GM13976 (cell line): Measurements from ENCODE around the gene ST3GAL5.
"Not testable (repeated sequence)": the region's sequence is repeated elsewhere in the genome, so short reads cannot be mapped to it uniquely, and the experiment has no call there.

Experiments used
- DNase-seq: peaks from one replicate; pipeline ENCODE4 v3.0.0; 2012; ENCODE audit warnings: low spot score
- CTCF ChIP-seq: IDR thresholded peaks from 2 replicates; pipeline ENCODE4 v1.5.1; 2012; ENCODE audit warnings: borderline replicate concordance, mild to moderate bottlenecking; ENCODE audit not compliant: insufficient read depth; ENCODE audit errors: extremely low read depth, missing control alignments, control extremely low read depth
- in situ Hi-C: fragments of 300-500 bp; cut with MboI; formaldehyde crosslinking; loops from one replicate; pipeline ENCODE4 v1.12.0; 2022; ENCODE audit warnings: low sequenced_read_pairs, mixed read lengths, inconsistent platforms; ENCODE audit not compliant: unreplicated experiment

Gene ST3GAL5

GRCh38 chr2:85886141-85886540 is 2.6 kb downstream of the ST3GAL5 start:
- DNase-seq = no peak
- in situ Hi-C loops = loop anchor here (5.0 kb wide), 1 partner anchor 59 kb away; no protein-coding TSS in a partner anchor
- TF ChIP-seq CTCF = no peak

GRCh38 chr2:85881781-85882180 is 7.0 kb downstream of the ST3GAL5 start:
- in situ Hi-C loops, DNase-seq: not testable (repeated sequence)

DNA sequence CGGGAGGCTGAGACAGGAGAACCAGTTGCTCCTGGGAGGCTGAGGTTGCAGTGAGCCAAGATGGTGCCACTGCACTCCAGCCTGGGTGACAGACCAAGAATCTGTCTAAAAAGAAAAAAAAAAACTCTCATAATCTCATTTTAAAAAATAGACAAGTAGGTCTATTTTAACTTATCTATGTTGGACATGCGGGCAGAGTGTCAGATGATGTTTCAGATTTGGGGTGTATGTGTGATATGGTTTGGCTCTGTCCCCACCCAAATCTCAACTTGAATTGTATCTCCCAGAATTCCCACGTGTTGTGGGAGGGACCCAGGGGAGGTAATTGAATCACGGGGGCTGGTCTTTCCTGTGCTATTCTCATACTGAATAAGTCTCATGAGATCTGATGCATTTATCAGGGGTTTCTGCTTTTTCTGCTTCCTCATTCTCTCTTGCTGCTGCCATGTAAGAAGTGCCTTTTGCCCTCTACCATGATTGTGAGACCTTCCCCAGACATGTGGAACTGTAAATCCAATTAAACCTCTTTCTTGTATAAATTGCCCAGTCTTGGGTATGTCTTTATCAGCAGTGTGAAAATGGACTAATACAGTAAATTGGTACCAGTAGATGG is 8.0 kb downstream of the ST3GAL5 start:
- in situ Hi-C loops, DNase-seq: not testable (repeated sequence)

DNA sequence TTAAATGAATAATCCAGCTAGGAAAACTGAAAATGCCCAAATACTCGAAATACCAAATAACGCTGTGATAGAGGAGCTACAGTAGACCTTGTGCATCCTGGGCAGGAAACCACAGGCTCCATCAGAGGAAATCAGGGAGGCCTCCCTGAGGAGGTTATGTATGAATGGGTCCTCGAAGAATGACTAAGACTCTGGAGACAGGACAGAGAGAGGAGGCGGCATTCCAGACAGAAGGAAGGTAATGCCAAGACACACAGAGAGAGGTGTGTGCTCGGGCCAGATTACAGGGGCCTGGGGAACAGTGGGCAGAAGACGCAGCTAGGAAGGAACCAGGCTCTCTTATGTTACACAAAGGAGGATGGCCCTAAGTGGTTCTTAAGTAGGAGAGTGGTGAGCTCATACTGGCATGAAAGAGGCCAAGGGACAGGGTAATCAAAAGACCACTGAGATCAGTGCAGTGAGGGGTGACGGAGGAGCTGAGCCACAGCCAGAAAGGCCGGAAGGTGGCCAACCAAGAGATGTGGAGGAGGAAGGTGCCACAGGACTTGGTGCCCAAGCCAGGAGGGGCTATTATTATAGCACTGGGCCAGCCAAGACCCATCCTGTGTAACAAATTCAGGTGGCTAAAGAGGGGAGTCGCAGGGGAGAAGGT is 9.9 kb downstream of the ST3GAL5 start:
- in situ Hi-C loops = no loop called here
- TF ChIP-seq CTCF = no peak
- DNase-seq = no peak

- in situ Hi-C loops = no loop called here
- TF ChIP-seq CTCF = no peak
- DNase-seq = no peak
These were observed 13.3 kb downstream of the ST3GAL5 start for GRCh38 chr2:85875350-85876050.

DNA sequence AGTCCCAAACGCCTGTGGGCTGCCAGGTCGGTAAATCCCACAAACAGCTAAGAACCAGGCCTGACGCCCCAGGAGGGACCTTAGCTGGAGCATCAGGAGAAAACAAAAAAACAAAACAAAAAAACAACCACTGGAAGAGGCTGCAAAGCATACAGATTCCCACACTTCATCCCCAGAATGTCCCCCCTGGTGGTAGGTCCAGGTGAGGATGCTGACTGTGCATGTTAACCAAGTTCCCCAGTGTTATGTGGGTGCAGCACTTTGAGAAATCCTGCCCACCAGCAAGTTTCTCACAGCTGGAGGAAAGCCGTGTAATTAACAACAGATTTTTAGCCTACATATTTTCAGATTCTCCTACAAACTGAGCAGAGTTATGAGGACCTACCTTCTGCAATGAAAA is 15.1 kb downstream of the ST3GAL5 start:
- no peak for DNase-seq
- in situ Hi-C loops = no loop called here
- no peak for TF ChIP-seq CTCF

DNA sequence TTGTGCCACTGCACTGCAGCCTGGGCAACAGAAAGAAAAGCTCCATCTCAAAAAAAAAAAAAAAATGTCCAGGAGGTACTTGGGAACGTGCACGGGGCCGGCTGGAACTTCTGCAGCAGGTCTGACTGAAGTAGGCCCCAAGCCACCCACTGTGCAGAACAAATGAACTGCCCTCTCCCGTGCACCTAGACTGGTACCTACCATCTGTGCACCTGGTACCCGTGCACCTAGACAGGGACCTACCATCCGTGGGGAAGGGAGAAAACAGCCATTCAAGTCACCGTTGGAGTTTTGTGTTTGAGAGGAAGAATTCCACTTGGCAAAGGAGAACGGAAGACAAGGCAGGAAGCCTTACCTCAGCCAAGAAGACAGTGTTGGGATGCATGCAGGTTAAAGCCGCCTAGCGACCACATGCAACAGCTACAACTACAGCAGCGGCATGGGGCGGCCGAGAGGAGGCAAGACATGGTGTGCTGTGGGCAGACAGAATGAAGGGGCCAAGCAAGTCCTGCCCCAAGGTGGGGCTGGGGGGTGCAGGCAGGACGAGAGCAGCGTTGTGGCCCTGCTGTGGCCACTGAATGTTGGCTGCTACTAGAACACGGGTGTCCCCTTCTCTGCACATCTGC is 16.1 kb downstream of the ST3GAL5 start:
- no peak for TF ChIP-seq CTCF
- no peak for DNase-seq
- in situ Hi-C loops = no loop called here
